Erythroblast (primary cell): ENCODE results near the gene PDE4D.

Experiments
- GATA1 ChIP-seq: IDR thresholded peaks from 2 replicates; pipeline ENCODE4 v1.6.1; 2011; ENCODE audit warnings: low read depth, mild to moderate bottlenecking, control low read depth, low read length, moderate library complexity
- POLR2A ChIP-seq: IDR thresholded peaks from 2 replicates; pipeline ENCODE4 v1.6.1; 2011; ENCODE audit warnings: mild to moderate bottlenecking, low read length

GRCh38 chr5:59791617-59792016 is 101.9 kb downstream of the PDE4D start:
- TF ChIP-seq POLR2A (no peak), GATA1 (no peak)
